ENCODE results near the gene ENC1.

- TF ChIP-seq ZNF274 (IDR thresholded peaks at IDR 0.05; ENCODE audit: insufficient read depth, insufficient read length) (no peak), EZH2 (IDR thresholded peaks at IDR 0.05; ENCODE audit: borderline replicate concordance, control insufficient read depth, low read depth, low read length) (no peak), CTCF (IDR thresholded peaks at IDR 0.05 in 2 of 3, conservative IDR thresholded peaks at IDR 0.05 in 1 of 3; ENCODE audit: control insufficient read depth in 2 of 3, extremely low read depth in 1 of 3, insufficient read depth in 1 of 3, low read depth in 3 of 3, low read length in 3 of 3) (no peak), EGR1 (IDR thresholded peaks at IDR 0.05; ENCODE audit: borderline replicate concordance in 1 of 2, low read depth in 2 of 2, low read length in 2 of 2) (no peak), GABPA (IDR thresholded peaks at IDR 0.05; ENCODE audit: low read depth) (no peak), MLLT1 (IDR thresholded peaks at IDR 0.05) (no peak), MYC (IDR thresholded peaks at IDR 0.05; ENCODE audit: insufficient read depth, insufficient read length, insufficient replicate concordance, low read length, severe bottlenecking) (no peak), CREM (IDR thresholded peaks at IDR 0.05; ENCODE audit: low read depth) (no peak), IRF3 (IDR thresholded peaks at IDR 0.05) (no peak), TBL1XR1 (IDR thresholded peaks at IDR 0.05; ENCODE audit: low read depth, low read length) (no peak), MAX (IDR thresholded peaks at IDR 0.05; ENCODE audit: low read depth, low read length) (no peak), REST (IDR thresholded peaks at IDR 0.05; ENCODE audit: low read depth, low read length) (no peak), SP1 (IDR thresholded peaks at IDR 0.05; ENCODE audit: low read depth, low read length) (no peak), TAF1 (IDR thresholded peaks at IDR 0.05; ENCODE audit: borderline replicate concordance, low read depth, low read length) (no peak)
Observed at GRCh38 chr5:74613283-74613682, 27.2 kb downstream of the ENC1 start.

Measured in GM12878 (cell line).